Femur (tissue), 1 donor: ENCODE measurements around the gene CBLB.
"Not testable (repeated sequence)": the region's sequence is repeated elsewhere in the genome, so short reads cannot be mapped to it uniquely, and the experiment has no call there.

Experiments
- DNase-seq: peaks from one replicate; pipeline ENCODE4 v3.0.0-alpha.2; 2017

The CBLB gene

DNA sequence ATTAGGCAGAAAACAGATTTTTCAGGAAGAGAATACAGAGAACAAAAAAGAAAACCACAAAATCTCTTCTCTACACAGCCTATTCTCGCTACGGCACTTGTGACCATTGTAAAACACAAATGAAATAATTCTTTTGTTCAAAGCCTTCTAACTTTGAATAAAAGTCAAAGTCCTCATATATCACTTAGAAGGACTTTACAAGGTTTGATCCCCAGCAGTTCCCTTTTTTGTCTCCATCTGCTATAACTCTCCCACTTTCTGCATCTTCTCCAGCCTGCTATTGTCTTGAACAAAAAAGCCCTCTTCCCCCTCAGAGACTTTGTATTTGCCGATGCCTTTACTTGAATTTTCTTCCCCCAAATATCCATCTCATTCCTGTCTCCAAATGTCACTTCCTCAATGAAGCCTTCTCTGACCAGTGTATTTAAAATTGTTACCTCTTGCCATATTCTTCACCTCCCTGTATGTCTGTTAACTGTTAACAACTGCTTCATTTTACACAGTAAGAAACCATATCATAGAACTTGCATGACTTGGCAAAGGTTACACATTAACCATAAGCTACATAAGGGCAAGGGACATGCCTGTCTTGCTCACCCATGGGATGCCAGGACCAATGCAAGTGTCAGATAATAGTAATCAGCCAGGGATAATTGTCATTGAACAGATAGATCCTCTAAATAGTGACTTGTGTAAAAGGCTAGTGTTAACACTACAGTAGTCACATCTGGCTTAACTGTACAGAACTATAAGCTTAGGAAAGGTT, 122.4 kb downstream of the CBLB start:
- no peak for DNase-seq

DNA sequence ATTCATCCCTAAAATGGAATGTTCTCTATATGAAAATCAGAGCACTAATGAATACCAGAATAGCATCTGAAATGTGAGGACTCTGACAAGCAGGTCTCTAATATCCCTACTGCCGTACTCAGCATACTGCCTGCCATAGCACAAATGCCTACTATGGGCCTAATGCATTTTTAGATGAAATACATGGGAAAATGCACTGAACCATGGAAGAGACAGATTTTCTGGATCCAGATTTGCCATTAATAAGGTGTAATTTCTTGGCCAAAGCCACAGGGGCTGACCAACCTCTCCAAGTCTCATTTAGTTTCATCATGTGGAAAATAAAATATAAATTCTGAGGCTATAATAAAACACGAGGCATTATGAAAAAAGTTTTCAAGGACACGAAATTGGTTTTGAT, 123.8 kb downstream of the CBLB start:
- DNase-seq: no peak

- DNase-seq: no peak
These were observed 124.6 kb downstream of the CBLB start for GRCh38 chr3:105744202-105744601.

DNA sequence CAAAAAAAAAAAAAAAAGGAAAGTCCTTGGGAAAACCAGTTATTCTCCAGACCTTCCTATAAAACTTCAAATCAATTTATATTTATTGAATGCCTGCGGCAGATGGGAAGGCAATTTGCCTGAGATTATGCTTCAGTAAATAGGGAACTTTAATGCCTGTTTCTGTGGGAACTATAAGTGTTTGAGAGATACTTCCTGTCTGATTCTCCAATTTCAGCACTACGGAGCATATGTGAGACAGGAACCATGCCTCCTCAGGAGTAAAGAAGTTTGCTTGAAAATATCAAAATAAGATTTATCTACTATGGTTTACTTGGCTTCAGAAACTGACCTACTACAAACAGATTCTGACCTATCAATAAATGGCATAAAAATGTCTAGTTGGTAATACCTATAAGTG, 135.5 kb downstream of the CBLB start:
- DNase-seq: no peak

- DNase-seq: no peak
These were observed 137.1 kb downstream of the CBLB start for GRCh38 chr3:105731686-105732085.

- DNase-seq: no peak
These were observed 137.9 kb downstream of the CBLB start for GRCh38 chr3:105730801-105731354.

DNA sequence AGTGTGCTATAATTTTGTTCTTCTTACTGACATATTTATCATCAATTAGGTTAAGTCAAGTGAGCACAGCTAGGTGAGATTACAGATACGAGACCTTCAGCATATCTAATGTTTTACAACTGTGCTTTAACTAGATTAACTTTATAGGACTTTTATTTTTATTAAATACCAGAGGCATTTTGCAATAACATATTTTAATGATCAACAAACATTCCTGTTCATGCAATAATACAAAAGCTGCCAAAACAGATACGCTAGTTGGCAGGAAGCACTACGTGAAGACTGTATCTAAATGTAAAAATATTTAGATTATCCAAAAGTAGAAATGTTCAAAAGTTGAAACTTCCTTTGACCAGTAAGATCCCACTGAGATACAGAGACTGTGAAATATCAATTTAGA, 139.1 kb downstream of the CBLB start:
- DNase-seq: no peak

DNA sequence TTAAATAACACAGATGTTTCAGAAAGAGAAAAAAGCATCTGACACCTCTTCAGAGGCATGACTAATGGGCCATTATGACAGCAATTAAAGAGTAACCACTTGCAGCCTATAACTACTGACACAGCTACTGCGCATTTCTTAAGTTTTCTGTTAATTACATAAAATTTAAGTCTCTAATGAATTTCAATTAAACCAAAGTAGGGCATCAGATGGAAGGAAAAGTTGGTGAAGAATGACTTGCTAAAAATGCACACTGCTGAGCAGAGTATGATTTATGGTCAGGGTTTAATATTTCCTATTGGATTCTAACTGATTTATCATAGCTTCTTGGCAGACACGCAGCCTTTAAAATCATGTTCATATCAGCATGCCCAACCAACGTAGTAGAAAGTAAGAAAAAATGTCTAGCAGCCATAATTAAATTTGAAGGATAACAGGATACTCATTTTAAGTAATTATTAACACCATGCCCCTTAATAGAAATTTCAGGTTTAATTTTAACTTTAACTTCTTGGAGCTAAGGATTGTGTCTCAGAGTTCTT, 140.0 kb downstream of the CBLB start:
- no peak for DNase-seq

DNA sequence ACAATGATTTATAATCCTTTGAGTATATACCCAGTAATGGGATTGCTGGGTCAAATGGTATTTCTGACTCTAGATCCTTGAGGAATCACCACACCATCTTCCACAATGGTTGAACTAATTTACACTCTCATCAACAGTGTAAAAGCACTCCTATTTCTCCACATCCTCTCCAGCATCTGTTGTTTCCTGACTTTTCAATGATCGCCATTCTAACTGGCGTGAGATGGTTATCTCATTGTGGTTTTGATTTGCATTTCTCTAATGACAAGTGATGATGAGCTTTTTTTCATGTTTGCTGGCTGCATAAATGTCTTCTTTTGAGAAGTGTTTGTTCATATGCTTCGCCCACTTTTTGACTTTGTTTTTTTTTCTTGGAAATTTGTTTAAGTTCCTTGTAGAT, 141.8 kb downstream of the CBLB start:
- DNase-seq: not testable (repeated sequence)

DNA sequence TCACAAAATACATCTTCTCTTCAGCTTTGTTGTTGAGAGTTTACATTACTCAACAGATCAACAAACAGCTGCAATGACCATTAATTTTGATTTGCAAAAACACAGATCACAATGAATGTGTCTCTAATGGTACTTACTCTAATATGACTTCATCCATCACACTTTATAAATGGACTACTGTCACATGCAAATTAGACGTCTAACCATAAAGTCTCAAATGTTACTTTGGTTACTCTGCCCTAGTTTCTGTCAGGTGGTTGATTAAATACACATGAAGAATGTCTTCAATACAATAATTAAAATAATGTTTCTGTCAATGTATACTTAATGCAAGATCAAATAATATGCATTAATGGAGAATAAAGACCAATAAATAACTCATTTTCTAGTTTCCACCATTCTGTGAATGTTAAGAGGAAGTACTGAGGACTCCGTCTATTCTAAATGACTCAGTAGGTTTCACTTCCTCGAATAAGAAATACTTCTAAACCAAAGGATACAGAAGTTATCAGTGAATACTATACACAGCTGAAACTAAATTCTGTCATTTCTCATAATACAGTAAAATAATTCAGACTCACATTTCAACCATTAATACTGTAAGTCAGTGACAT, 145.8 kb downstream of the CBLB start:
- no peak for DNase-seq

DNA sequence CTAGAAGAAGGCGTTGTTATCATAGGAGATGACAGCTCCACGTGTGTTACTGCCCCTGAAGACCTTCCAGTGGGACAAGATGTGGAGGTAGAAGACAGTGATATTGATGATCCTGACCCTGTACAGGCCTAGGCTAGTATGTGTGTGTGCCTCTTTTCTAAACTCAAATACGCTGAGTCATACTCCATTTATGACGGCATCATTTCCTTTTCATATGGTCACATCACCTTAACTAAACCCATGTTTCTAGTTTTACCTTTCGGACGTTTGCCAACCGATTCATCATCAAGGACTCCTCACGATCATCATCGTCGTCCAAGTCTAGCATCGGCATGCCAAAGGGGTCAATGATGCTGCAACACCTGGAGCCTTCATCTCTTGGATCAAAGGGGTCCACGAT, 149.0 kb downstream of the CBLB start:
- no peak for DNase-seq

DNA sequence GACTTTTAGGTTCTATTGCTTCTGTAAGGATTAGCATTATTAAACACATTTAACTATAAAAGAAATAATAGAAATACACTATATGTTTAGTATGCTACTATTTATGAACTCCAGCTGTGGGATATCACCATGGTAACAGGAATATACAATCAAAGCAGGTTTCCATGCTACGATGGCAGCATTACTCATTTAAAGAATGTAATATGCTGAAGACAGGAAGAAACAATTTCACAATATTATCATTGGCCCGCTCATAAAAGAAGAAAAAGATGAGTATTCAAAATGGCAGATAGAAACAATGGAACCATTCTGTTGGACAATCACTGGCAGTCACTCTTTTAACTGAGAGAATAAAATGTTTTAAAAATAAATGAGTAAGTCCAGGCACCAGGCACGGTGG, 153.4 kb downstream of the CBLB start:
- no peak for DNase-seq

- no peak for DNase-seq
These were observed 154.4 kb downstream of the CBLB start for GRCh38 chr3:105714453-105714852.

DNA sequence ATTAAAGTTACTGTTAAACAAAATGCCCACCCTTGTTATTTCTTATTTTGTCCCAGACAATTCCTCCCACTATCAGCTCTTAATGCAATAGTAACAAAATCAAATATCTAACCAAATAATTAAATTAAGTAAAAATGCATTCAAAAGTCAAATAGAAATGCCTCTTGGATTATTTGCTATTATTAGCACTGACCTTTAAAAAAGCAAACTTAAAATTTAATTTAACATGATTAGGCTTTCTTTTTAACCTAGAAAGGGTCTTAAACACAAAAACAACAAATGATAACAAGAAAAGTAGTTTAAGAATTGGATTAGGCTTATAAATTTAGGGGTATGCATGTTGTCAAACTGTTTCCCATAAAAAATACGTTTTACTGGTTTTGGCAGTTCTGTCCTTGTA, 159.8 kb downstream of the CBLB start:
- DNase-seq: no peak

- no peak for DNase-seq
These were observed 161.8 kb downstream of the CBLB start for GRCh38 chr3:105707009-105707408.

- DNase-seq: no peak
These were observed 163.9 kb downstream of the CBLB start for GRCh38 chr3:105704726-105705410.

- no peak for DNase-seq
These were observed 168.2 kb downstream of the CBLB start for GRCh38 chr3:105700575-105700974.

- DNase-seq: no peak
These were observed 177.2 kb downstream of the CBLB start for GRCh38 chr3:105691633-105692032.

DNA sequence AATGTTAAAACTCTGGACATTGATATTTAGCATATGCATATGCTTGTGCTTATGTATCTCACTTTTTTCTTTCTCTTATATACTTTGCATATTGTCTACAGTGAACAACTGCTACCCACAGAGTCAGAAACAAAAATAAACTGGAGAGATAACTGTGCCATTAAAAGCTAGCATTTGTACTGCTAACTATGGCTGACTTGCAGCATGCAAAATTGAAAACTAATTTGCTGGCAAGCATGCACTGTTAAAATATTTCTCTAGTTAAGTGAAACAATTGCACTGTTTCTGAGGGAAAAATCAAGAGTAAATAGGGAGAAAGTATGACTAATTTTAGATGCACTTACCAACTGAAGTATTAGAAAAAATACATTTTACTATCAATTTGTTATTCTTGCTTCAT, 177.8 kb downstream of the CBLB start:
- no peak for DNase-seq

DNA sequence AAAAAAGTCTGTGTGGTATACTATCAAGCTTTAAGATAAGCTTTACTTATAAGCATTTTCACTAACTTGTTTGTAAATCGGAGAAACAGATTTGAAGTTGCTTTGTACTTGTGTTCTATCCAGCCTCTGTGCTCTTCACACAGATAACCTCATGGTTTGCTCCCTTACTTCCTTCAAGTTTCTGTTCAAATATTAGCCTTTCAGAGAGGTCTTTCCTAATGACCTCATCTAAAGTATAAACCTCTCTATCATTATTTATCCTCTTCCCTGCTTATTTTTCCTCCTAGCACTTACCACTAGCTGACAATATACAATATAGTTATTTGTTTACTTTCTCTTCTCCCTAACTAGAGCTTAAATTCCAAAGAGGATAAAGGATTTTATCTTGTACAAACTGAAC, 180.0 kb downstream of the CBLB start:
- no peak for DNase-seq

- no peak for DNase-seq
These were observed 182.4 kb downstream of the CBLB start for GRCh38 chr3:105686278-105686897.

- no peak for DNase-seq
These were observed 188.9 kb downstream of the CBLB start for GRCh38 chr3:105679951-105680350.

- no peak for DNase-seq
These were observed 190.8 kb downstream of the CBLB start for GRCh38 chr3:105678017-105678416.
